ENCODE measurements around the gene COL6A3.
A peak's percentile ranks its signal among the peaks of the same experiment; 100 is the strongest.
"Not testable (repeated sequence)": the region's sequence is repeated elsewhere in the genome, so short reads cannot be mapped to it uniquely, and the experiment has no call there.

COL6A3 gene

DNA sequence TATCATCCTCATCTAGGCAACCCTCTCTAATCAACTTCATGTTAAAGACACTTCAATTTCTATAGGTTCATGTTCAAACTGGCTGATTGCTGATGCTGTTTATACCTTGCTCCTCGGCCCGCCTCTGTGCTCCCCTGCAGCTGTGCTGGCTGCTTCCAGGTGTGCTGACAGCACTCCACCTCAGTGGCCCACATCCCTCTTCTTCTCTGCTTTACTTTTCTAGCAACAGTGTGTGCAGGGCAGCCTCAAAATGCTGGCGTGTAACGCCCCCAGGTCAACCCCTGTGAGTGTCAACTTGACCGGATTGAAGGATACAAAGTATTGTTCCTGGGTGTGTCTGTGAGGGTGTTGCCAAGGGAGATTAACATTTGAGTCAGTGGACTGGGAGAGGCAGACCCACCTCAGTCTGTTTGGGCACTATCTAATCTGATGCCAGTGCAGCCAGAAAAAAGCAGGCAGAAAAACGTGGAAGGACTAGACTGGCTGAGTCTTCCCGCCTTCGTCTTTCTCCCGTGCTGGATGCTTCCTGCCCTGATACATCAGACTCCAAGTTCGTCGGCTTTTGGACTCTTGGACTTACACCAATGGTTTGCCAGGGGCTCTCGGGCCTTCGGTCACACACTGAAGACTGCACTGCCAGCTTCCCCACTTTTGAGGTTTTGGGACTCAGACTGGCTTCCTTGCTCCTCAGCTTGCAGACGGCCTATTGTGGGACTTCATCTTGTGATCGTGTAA is 94.7 kb downstream of the COL6A3 start:
- DNase-seq, result no peak

- DNase-seq, result no peak
Measured at GRCh38 chr2:237316339-237316738, 97.6 kb downstream of the COL6A3 start.

- no peak for DNase-seq
Measured at GRCh38 chr2:237315829-237316225, 98.1 kb downstream of the COL6A3 start.

DNA sequence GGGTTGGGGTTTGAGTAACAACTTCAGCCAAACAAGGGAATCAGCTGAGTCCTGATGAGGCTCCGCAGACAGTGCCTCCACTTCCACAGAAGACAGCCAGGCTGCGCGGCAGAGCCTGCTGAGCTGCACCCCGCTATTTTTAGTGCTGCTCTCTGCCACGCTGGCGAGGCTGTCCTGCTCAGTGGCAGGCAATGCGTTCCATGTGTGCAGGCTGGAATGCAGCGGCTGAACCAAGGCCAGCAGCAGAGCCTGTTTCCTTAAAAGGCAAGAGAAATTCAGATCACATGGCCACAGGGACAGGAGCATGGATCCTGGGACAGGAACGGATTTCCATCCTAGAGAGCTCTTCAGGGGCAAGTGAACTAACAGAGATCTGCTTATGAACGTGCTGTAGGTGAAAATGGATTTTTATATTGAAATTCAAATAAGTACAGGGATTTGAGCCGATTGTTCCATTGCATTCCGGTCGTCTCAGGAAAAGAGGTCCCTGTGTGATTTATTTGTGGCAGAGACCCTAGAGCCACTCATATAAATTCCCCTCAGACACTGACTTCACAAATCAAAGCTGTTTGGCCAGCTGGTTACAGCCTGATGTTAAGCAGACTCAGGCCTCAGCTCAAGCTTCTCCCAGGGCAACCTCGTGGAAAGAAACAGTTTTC is 98.7 kb downstream of the COL6A3 start:
- peak in 49 of 58 donors; percentile 7 to 74 (median 53) for DNase-seq

DNA sequence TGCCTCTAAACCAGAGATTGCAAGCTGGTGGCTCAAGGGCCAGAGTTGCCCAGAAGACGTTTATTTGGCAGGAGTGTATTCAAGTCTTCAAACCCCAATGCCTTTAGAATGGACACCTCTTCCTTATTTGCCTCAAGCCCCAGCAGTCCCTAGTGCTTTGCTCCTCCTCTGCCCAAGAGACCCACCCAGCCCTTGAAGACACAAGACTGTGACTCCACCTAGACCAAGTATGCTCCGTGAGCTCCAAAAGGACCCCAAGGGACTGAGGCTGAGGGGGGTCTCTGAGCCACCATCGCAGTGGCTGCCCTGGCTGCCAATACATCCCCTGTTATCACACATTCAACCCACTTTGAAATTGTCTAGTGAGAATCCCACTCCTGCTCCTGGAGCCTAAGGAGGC is 99.3 kb downstream of the COL6A3 start:
- DNase-seq, result no peak

- DNase-seq, result no peak
Measured at GRCh38 chr2:237314198-237314597, 99.8 kb downstream of the COL6A3 start.

DNA sequence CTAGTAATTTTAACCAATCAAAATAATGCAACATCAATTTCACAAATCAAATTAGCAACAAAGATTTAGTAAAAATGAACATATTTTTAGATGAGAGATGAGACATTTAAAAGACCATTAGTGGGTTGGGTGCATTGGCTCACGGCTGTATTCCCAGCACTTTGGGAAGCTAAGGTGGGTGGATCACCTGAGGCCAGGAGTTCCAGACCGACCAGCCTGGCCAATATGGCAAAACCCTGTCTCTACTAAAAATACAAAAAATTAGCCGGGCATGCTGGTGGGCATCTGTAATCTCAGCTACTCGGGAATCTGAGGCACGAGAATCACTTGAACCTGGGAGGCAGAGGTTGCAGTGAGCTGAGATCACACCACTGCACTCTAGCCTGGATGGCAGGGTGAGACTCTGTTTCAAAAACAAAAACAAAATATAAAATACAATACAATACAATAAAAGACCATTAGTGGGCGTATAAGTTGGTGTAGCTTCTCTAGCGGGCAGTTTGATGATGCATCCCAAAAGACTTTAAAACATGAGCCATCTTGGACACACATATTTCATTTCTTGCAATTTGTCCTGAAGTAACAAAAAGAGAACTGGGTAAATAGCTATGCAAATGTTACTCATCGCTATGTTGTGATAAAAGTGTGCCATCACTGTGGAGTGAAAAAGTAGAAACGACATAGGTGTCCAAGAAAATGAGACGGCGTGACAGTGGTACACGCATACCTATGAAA is 101.8 kb downstream of the COL6A3 start:
- no peak for DNase-seq

DNA sequence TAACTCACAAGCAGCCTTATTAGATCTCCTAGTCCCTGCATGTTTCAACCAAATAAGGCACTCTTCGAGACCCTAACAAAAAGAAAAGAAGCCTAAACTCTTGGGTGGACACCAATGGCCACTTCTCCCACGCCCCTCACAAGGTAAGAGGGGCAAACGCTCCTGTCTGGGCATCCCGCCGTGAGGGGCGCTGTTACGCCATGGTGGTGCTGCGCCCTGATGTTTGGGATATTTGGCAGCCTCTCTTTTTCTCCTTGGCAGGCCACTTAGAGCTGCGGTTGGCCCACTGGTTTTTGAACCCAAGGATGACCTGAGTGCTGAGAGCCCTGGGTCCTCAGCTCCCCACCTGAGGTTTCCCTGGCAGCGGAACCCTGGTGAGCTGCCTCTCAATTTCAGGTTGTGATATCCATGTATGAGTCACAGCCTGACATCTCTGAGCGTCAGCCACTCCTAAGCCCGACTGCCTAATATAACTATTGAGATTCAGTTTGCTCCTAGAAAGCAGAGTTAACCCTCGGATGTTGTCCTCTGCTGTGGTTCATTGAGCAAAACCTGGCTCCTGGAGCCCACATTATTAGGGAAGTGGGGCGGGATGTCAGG is 103.3 kb downstream of the COL6A3 start:
- DNase-seq, result no peak

GRCh38 chr2:237309416-237309815 is 104.5 kb downstream of the COL6A3 start:
- no peak for DNase-seq

DNA sequence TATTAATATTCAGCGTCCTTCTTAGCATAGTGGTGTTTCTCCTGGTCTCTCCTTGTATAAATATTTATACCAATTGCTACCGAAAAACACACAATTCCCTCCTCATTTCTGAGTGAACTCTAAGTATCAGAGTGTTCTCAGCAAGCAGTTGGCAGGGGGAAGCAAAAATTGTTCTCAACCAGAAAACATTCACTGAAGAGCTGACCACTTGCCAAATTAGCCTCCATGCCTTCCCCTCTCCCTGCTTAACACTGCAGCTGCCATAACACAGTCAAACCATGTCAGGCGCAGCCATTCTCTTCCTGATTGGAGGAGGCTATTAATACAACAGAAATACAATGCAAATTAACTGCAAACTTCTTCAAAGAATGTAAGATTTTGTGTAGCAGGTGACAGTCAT is 105.0 kb downstream of the COL6A3 start:
- no peak for DNase-seq

DNA sequence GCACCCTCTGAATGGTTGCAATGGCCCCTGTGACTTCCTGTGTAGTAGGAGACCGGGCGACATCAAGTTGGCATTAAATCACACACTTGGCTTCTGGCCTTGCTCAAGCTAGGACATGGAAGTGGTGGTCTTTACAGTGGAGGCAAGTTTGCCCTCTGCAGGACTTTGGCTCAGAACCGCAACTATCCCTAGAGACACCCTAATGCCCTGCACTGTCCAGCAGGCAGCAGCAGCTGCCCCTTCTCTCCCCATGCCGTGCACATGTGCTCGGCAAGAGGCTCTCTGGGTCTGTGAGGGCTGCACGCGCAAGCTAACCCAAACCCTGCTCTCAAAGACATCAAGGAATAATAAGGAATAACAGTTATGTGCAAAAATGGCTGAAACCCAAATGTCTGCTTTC is 106.5 kb downstream of the COL6A3 start:
- DNase-seq, result no peak

- DNase-seq, result no peak
Measured at GRCh38 chr2:237306787-237307170, 107.2 kb downstream of the COL6A3 start.

- DNase-seq, result no peak
Measured at GRCh38 chr2:237306083-237306786, 107.7 kb downstream of the COL6A3 start.

DNA sequence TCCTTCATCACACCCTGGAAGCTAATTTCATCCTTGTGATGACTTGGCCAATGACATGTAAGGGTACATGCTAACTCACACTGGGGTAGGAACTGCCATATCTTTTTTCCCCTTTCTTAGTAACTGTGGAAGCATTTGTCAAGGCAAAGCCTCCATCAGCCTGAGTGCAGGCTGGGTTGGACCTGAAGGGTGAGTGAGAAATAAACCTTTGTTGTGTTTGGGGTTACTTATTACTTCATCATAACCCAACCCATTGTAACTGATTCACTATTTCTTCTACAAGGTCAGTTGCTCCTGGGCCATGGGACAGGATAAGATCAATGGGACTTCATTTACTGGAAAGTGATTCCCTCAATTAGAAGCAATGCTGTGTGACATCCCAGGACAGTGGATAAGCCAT is 108.4 kb downstream of the COL6A3 start:
- no peak for DNase-seq

- DNase-seq, result no peak
Measured at GRCh38 chr2:237304763-237305514, 109.0 kb downstream of the COL6A3 start.

DNA sequence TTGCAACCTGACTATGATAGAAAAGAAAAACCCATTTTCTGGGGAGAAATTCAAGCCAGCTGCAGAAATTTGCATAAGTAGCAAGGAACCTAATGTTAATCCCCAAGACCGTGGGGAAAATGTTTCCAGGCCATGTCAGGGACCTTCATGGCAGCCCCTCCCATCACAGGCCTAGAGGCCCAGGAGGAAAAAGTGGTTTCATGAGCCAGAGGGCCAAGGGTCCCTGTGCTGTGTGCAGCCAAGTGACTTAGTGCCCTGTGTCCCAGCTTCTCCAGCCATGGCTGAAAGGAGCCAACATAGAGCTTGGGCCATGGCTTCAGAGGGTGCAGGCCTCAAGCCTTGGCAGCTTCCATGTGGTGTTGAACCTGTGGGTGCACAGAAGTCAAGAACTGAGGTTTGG is 110.7 kb downstream of the COL6A3 start:
- not testable (repeated sequence) for DNase-seq

DNA sequence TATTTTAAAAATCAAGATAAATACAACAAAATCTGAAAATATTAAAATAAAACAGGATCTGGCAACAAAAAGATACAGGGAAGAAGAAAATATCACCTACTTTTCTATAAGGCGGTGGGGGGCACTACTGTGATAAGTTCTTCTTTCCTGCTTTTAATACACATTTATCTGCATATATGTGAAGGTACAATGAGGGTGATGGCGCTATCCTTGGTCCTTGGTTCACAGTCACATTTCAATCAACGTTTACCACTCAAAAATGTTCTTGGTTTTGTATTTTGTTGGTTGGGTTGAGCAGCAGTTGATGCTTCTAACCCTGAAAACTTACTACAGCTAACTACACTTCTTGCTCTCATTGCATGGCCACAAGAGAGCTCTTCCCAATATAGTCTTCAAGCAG is 112.4 kb downstream of the COL6A3 start:
- no peak for DNase-seq

- peak in 2 of 58 donors; percentile 6 to 19 for DNase-seq
Measured at GRCh38 chr2:237300739-237301138, 113.2 kb downstream of the COL6A3 start.

DNA sequence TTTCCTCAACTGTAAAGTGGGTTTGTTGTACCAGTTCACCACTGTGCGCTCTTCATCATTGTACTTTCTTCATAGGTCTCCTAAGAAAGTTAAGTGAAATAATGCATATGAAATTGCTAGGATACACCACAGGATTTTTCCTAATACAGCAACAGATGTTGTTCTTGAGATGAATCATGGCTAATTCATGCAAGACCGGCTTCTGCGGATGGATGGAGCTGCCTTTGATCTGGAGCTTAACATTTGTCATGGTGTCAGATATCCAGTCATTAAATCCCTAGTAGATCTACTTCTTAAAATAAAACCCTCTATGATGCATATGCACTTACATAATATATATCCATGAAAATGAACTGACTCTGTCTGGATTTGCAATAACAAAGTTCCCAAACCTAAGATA is 114.1 kb downstream of the COL6A3 start:
- no peak for DNase-seq

All from anterior cingulate cortex (tissue), 58 donors.